ENCODE measurements around the gene LSMEM2.

The LSMEM2 gene

GRCh38 chr3:50286322-50287227 lies 7.7 kb downstream of the LSMEM2 start:
- DNase-seq, result no peak

DNA sequence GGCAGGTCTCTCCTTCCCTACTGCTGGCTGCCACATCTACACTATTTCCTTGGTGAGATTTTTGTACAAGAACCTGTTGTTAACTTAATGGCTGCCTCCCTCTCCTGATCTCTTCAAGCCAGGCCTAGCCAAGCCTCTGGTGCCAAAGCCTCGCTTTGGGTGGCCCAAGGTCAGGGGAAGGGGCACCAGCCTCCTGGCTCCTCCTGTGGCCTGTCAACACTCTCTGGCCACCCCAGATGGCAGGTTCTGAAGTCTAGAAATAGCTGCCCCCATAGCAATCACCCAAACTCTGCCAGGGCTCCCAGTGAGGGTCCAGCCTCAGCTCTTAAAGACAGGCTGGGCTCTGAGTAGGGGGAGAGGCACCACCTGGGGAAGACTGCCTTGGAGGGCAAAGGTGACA lies 8.4 kb downstream of the LSMEM2 start:
- no peak for DNase-seq

DNA sequence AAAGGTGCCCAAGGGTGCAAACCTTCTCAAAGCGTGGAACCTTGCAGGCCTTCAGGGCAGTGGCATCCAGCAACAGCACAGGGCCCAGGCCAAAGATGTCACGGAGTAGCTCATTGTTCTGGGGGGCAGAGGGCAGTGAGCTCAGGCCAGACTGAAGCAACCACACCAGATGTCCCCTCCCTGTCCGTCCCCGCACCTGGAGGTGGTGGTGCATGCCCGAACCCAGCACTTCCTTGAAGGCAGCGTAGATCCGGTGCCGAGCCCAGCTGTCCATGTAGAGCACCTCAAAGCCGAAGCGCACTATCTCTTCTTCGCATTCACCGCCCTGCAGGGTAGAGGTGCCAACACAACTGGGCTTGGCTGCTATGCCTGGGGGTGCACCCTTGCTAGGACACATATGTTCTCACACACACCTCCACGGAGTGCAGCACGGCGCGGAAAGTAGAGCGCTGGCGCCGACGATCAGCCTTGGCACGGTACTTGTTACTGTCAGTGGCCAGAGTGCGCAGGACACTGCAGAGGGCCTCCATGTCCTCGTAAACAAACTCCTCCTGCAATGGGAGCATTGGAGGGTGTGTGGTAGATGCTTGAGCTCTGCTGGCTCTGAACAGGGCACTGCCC lies 9.6 kb downstream of the LSMEM2 start:
- no peak for DNase-seq

GRCh38 chr3:50289130-50289529 lies 10.2 kb downstream of the LSMEM2 start:
- no peak for DNase-seq

DNA sequence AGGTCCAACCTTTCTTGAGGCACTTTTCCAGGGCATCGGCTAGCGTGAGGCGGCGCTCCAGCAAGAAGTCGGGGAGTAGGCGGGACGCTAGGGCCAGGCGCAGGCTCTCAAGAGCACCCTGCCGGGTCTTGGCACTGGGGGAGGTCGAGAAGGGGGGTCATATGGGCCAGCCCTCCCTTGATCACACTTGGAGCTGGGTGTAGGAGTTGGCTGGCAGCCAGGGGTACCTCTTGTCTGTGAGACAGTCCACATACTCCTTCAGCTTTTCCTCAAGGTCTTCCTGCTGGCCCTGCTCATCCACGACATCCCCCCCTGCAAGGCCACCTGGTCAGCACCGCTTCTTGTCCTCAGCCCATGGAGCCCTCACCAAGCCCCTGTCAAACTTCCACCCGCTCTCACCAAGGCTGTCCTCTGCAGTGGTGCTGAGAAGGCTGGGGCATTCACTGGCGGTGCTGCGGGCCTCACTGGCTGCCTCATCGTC lies 11.3 kb downstream of the LSMEM2 start:
- DNase-seq, result no peak

- peak; percentile 98 for DNase-seq
Observed at GRCh38 chr3:50292159-50293078, 13.5 kb downstream of the LSMEM2 start, which contains the start of gene IFRD2. Gene IFRD2 (minus strand): TSS chr3:50292429. CDS start chr3:50292274, 155 bp downstream.

- no peak for DNase-seq
Observed at GRCh38 chr3:50293079-50293801, 14.4 kb downstream of the LSMEM2 start.

GRCh38 chr3:50294089-50294488 lies 15.2 kb downstream of the LSMEM2 start:
- DNase-seq, result no peak

DNA sequence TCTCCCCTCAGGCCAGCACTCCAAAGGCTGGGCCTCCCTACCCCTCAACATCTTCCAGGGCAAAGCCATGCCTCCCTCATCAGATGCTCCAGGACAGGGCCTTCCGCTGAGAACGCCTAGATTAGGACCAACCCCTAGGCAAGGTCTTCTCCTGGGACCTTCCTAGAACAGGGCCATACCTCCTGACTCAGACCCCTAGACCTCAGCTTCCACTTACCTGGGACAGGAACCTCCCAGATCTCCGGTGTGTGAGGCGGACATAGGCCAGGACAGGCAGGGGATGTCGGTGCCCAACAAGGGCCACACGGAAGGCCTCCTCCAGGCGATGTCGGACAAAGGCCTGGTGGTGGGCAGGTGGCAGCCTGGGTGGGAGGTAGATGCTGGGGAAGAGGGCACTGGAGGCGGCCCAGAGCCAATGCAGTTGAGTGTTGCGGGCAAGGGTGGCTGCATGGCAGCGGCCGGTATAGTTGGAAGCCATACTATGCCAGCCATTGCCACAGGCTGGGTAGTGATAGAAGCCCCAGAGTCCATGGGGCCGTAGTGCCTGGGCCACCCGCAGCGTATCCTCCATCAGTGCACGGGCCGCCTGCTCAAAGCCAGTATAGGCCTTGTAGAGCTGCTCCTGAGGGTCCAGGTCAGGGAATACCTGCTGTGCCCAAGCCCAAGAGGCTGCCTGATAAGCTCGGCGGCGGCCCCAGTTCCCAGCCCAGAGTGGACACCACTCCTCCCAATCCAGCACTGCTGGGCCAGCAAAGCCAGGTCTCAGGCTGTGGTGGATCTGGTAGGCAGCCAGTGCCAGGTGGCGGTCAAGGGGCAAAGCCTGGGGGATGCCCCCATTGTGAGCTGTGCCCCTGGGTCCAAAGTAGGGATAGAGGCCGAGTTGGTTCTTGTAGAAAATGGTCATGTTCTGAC lies 15.9 kb downstream of the LSMEM2 start:
- DNase-seq, result no peak

DNA sequence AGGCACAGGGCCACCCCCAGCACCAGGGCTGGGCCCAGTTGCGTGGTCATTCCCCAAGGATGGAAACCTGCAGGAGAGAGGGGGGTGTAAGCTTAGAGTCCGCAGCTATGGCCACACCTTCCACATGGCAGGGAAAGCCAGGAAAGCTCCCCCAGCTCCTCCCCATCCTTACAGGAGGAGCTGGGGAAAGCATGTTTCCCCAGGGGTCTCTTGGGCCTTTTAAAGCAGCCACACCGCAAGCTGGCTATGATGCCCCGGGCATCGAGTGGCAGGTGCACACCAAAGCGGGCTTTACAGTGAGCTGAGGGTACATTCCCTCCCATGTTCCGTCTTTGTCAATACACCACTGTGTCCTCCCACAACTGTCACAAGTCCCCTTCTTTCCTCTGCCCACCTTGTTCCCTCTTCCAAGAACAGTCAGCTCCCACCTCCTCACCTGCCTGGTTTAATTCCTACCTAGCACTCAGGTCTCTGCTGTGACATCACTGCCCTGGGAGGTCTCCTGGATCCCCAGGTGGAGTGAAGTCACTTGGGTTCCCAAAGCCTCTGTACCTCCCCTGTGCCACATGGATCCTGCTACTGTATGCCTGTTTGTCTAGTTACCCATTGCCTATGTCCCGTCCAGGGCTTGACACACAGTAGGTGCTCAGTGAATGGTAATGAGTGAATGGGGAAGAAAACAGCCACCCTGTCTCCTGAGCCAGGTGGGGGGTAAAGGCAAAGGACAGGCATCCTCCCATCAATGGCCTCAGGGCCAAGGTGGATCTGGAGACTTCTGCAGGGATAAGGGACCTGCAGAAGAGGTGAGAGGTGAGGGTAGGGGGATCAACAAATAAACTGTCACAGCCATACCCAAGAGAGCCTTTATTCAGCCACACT lies 16.9 kb downstream of the LSMEM2 start:
- DNase-seq, result no peak

GRCh38 chr3:50296721-50297383 lies 18.0 kb downstream of the LSMEM2 start:
- DNase-seq, result no peak

- DNase-seq, result no peak
Observed at GRCh38 chr3:50297384-50297775, 18.5 kb downstream of the LSMEM2 start.

DNA sequence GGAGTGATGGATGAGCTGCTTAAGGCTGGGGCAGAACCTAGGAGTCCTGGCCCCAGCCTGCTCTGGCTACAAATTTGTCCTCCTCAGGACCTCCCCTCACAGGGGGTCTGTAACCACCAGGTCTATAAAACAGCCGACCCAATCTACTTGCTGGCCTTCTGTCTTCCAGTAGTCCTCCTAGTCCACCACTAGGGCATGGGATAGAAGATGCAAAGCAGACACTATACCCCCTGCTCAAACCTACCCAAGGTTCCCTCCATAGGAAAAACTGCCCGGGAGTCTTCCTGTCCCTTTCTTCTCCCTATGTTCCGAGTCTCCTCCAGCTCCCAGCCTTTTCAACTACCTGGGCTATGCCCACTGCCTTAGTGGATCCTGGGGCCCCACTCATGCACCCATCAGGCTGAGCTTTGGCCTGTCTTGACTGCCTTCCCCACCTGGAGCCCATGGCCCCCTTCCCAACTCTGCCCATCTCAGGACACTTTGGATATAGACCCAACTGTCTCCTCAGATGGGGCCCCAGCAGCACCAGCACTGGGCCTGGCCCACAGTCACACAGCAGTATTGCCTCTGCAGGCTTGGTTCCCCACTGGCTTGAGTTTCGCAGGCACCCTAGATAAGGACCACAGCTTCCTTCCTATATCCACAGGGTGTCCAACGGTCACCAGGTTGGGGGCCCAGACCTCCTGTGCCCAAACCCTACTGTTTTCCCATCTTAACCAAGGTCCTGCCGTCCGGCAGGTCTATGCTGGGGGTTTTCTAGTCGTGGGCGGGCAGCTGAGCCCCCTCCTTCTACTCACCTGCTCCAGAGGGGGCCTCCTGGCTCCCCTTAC lies 19.2 kb downstream of the LSMEM2 start:
- DNase-seq, result no peak

GRCh38 chr3:50298836-50299637 lies 20.1 kb downstream of the LSMEM2 start, which contains the start of the genes HYAL3 and NAA80:
Gene HYAL3 (minus strand): TSS chr3:50299405. CDS start chr3:50295602, 3,803 bp downstream.
Gene NAA80 (minus strand): TSS chr3:50299405. CDS start chr3:50297463, 1,942 bp downstream.
- peak; percentile 98 for DNase-seq

GRCh38 chr3:50299638-50299928 lies 20.7 kb downstream of the LSMEM2 start:
- DNase-seq, result no peak

DNA sequence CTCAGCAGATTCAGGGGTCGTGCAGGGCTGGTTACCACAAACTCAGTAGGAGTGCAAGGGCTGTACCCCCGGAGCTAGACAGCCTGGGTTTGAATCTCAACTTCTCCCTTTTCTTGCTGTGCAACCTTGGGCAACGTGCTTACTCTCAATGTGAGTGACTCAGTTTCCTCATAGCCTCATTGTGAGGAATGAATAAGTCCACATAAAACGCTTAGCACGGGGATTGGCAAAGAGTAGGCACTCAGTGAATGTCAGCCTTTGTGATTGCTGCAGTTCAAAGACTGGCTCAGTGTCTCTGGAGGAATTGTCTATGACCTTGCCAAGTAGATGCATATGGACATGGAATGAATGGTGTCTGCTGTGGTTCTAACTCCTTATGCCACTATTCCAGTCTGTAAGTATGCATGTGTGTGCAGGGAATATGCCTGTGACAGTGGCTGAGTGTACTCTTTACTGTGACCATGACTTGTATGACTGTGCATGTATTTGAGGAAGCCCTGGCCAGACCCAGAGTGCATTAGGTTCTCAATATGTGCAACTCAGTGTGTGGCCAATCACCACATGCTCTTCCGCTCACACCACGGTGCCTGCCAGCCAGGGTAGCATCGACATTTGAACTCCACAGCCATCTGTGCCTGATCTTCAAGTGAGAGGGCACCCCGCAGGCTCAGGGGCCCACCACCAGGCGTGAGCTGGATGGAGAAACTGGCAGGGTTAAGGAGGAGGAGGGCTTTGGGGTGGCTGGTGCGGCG lies 21.2 kb downstream of the LSMEM2 start:
- DNase-seq, result no peak

DNA sequence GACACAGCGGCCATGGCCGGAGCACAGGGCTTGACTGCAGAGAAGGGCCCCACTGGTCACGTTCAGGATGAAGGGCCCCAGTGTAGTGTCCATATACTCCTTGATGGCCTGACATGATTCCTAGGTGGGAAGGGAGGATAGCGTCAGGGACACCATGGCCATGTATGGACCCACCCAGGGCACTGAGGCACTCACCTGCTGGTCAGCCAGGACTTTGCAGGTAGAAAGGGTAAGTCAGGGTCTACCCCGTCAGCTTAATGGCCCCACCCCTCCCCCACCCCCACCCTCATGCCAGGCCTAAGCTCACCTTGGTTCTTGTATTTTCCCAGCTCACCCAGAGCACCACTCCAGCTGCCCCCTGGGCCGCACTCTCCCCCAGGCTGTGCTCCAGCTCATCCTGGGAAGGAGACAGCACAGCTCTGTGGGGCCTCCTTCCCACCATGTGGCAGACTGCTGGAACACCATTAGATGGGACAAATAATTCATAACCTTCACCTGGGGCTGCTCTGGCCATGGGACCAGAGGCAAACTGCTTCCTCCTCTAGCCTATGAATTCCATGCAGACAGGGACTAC lies 21.9 kb downstream of the LSMEM2 start:
- DNase-seq, result no peak
